HPDE6-E6E7 (cell line): ENCODE measurements around the gene CHST12.
"Not testable (repeated sequence)": the region's sequence is repeated elsewhere in the genome, so short reads cannot be mapped to it uniquely, and the experiment has no call there.

Experiments used
- DNase-seq: peaks from one replicate; pipeline ENCODE4 v3.0.0; 2011; ENCODE audit warnings: missing footprints; ENCODE audit errors: extremely low spot score

Gene CHST12

GRCh38 chr7:2460188-2460587, 56.8 kb downstream of the CHST12 start:
- DNase-seq = no peak

- DNase-seq = no peak
Observed at GRCh38 chr7:2460641-2461040, 57.2 kb downstream of the CHST12 start.

GRCh38 chr7:2461268-2462026, 58.0 kb downstream of the CHST12 start:
- DNase-seq = no peak

- DNase-seq = no peak
Observed at GRCh38 chr7:2462731-2463130, 59.3 kb downstream of the CHST12 start.

- no peak for DNase-seq
Observed at GRCh38 chr7:2465928-2466327, 62.5 kb downstream of the CHST12 start.

- no peak for DNase-seq
Observed at GRCh38 chr7:2466675-2467074, 63.3 kb downstream of the CHST12 start.

GRCh38 chr7:2468227-2468626, 64.8 kb downstream of the CHST12 start:
- no peak for DNase-seq

- not testable (repeated sequence) for DNase-seq
Observed at GRCh38 chr7:2469460-2470203, 66.2 kb downstream of the CHST12 start.

GRCh38 chr7:2470204-2471021, 67.0 kb downstream of the CHST12 start:
- DNase-seq = no peak

- peak; percentile 87 for DNase-seq
Observed at GRCh38 chr7:2471022-2471329, 67.6 kb downstream of the CHST12 start.

GRCh38 chr7:2471396-2471795, 68.0 kb downstream of the CHST12 start:
- DNase-seq = peak; percentile 79

- no peak for DNase-seq
Observed at GRCh38 chr7:2472739-2473138, 69.3 kb downstream of the CHST12 start.

GRCh38 chr7:2473496-2474180, 70.2 kb downstream of the CHST12 start:
- no peak for DNase-seq

GRCh38 chr7:2474224-2474623, 70.8 kb downstream of the CHST12 start:
- no peak for DNase-seq

GRCh38 chr7:2474813-2475677, 71.6 kb downstream of the CHST12 start:
- no peak for DNase-seq

GRCh38 chr7:2475678-2476015, 72.2 kb downstream of the CHST12 start:
- no peak for DNase-seq

GRCh38 chr7:2476298-2476697, 72.9 kb downstream of the CHST12 start, which contains the start of gene GRIFIN:
Gene GRIFIN (minus strand): TSS chr7:2476398. CDS start chr7:2476383, 15 bp downstream.
- DNase-seq = no peak

- no peak for DNase-seq
Observed at GRCh38 chr7:2476776-2477446, 73.5 kb downstream of the CHST12 start.

- DNase-seq = peak; percentile 70
Observed at GRCh38 chr7:2477447-2478398, 74.3 kb downstream of the CHST12 start.
